K562 (cell line): ENCODE measurements around the gene SYNE1. TPM values are rescaled to one million over a fixed set of nuclear protein-coding genes. Genes with fewer than 3 reads are reported as not detected.

Experiments
- ATAC-seq: fragments of 200-7000 bp; cut with Tn5 transposase; 3 replicates; pipeline ENCODE4 v1.9.1; 2020; ENCODE audit warnings: moderate library complexity
- BruUV-seq: library from RNA; stranded (reverse); fragments of 400-500 nt; replicated peaks from 2 replicates; lab custom pipeline; 2021; lab: Mats Ljungman, UMichigan
- CTCF ChIA-PET: fragments of 300-600 bp; formaldehyde crosslinking; extraction: SDS; loops from one replicate; lab custom pipeline; 2021; ENCODE audit warnings: low intra/inter-chr PET ratio; lab: Yijun Ruan, JAX
- POLR2A ChIA-PET: fragments of 300-600, 350-650 bp; sonication (Branson Sonifier 250); formaldehyde crosslinking; extraction: SDS; loops from one replicate; lab custom pipeline; 2021; ENCODE audit warnings: antibody characterized with exemption, inconsistent platforms; lab: Yijun Ruan, JAX
- DNase-seq, 4 experiments: peaks; one replicate each; pipeline versions ENCODE4 v3.0.0 to v3.0.0-alpha.2; 2011 to 2018; ENCODE audit warnings: low spot score in 3 of 4, mixed read lengths in 3 of 4; ENCODE audit errors: extremely low read depth in 1 of 4
- FAIRE-seq: peaks from 2 replicates; lab custom pipeline; 2011; peaks lifted over from hg19 to GRCh38; lab: Jason Lieb, UNC
- H2AFZ ChIP-seq: 2 replicates; pipeline ENCODE4 v1.6.0; 2011; ENCODE audit warnings: low read depth, low read length, control low read depth, inconsistent platforms
- H3K27ac ChIP-seq: fragments of 200-600 bp; 3 replicates; pipeline ENCODE4 v1.8.0; 2011; ENCODE audit warnings: low read depth, mild to moderate bottlenecking, control low read depth, inconsistent platforms, low read length, moderate library complexity, mixed read lengths; ENCODE audit errors: extremely low read depth
- H3K27me3 ChIP-seq, 2 experiments: fragments of 300-600 bp in 1 of 2; 2 replicates in 1 of 2; 3 replicates in 1 of 2; pipeline versions ENCODE4 v1.6.0 to v1.8.0; 2011; ENCODE audit warnings: inconsistent platforms in 2 of 2, low read length in 2 of 2, mild to moderate bottlenecking in 1 of 2, mixed read lengths in 1 of 2, moderate library complexity in 1 of 2; ENCODE audit not compliant: control insufficient read depth in 2 of 2, insufficient read depth in 2 of 2
- H3K36me3 ChIP-seq: fragments of 300-600 bp; 3 replicates; pipeline ENCODE4 v1.8.0; 2011; ENCODE audit warnings: mild to moderate bottlenecking, low read length, inconsistent platforms; ENCODE audit not compliant: control insufficient read depth, insufficient read depth
- H3K4me1 ChIP-seq, 2 experiments: fragments of 200-600 bp in 1 of 2; replicated peaks in 1 of 2; 2 replicates in 1 of 2; 3 replicates in 1 of 2; pipeline versions ENCODE4 v1.5.1 to v1.8.0; 2011; ENCODE audit warnings: inconsistent platforms in 2 of 2, low read length in 2 of 2, mild to moderate bottlenecking in 1 of 2, mixed read lengths in 1 of 2, moderate library complexity in 1 of 2; ENCODE audit not compliant: control insufficient read depth in 2 of 2, insufficient read depth in 2 of 2
- H3K4me2 ChIP-seq: 2 replicates; pipeline ENCODE4 v1.6.1; 2011; ENCODE audit warnings: low read length, control low read depth, inconsistent platforms, mixed read lengths; ENCODE audit not compliant: insufficient read depth
- H3K4me3 ChIP-seq: fragments of 200-600 bp; sonication (generic), shearing (Covaris generic); 2 replicates; pipeline ENCODE4 v1.5.1; 2016; ENCODE audit warnings: control low read depth, inconsistent platforms
- H3K79me2 ChIP-seq: fragments of 200-600 bp; 3 replicates; pipeline ENCODE4 v1.8.0; 2011; ENCODE audit warnings: low read length, inconsistent platforms; ENCODE audit not compliant: control insufficient read depth, insufficient read depth
- H3K9ac ChIP-seq, 2 experiments: 2 replicates each; pipeline versions ENCODE4 v1.6.0 to v1.6.1; 2011; ENCODE audit warnings: low read depth in 2 of 2, low read length in 2 of 2, control low read depth in 1 of 2, inconsistent platforms in 1 of 2, mild to moderate bottlenecking in 1 of 2, mixed read lengths in 1 of 2; ENCODE audit not compliant: insufficient read depth in 1 of 2
- H3K9me1 ChIP-seq: one replicate; pipeline ENCODE4 v1.6.0; 2011; ENCODE audit warnings: inconsistent platforms, mild to moderate bottlenecking, low read length, moderate library complexity; ENCODE audit not compliant: control insufficient read depth, insufficient read depth
- H3K9me3 ChIP-seq: replicated peaks from 2 replicates; pipeline ENCODE4 v1.5.1; 2011; ENCODE audit warnings: low read depth, low read length, inconsistent platforms; ENCODE audit not compliant: control insufficient read depth, insufficient read depth
- H4K20me1 ChIP-seq: replicated peaks from 2 replicates; pipeline ENCODE4 v1.6.1; 2011; ENCODE audit warnings: low read length, inconsistent platforms, mixed read lengths; ENCODE audit not compliant: control insufficient read depth, insufficient read depth
- ARHGAP35 ChIP-seq: fragments of 450-650 bp; IDR thresholded peaks from 2 replicates; pipeline ENCODE4 v1.6.1; 2018; ENCODE audit not compliant: partially characterized antibody
- E2F3 ChIP-seq: fragments of 250-450 bp; sonication (Bioruptor Pico); IDR thresholded peaks from 2 replicates; pipeline ENCODE4 v1.4.0; 2020; ENCODE audit warnings: mild to moderate bottlenecking
- HMG20A ChIP-seq: fragments of 450-650 bp; formaldehyde crosslinking; conservative IDR thresholded peaks from 2 replicates; pipeline ENCODE4 v1.4.0; 2020; ENCODE audit warnings: mild to moderate bottlenecking, mixed read lengths
- MEF2D ChIP-seq: conservative IDR thresholded peaks from 2 replicates; pipeline ENCODE4 v1.6.1; 2016; ENCODE audit warnings: low read depth, missing genetic modification characterization, missing compliant biosample characterization
- NCOA4 ChIP-seq: fragments of 450-650 bp; IDR thresholded peaks from 2 replicates; pipeline ENCODE4 v1.6.1; 2018; ENCODE audit warnings: mild to moderate bottlenecking; ENCODE audit not compliant: partially characterized antibody
- SIX5 ChIP-seq, 2 experiments: IDR thresholded peaks; 2 replicates each; pipeline ENCODE4 v1.6.1; 2011; ENCODE audit warnings: low read length in 2 of 2, borderline replicate concordance in 1 of 2, low read depth in 1 of 2, mild to moderate bottlenecking in 1 of 2, moderate library complexity in 1 of 2; ENCODE audit not compliant: insufficient read depth in 1 of 2
- SNIP1 ChIP-seq: fragments of 450-650 bp; IDR thresholded peaks from 2 replicates; pipeline ENCODE4 v1.7.1; 2017; ENCODE audit warnings: low read depth, mild to moderate bottlenecking
- ZNF699 ChIP-seq: fragments of 250-450 bp; sonication (Bioruptor Pico); IDR thresholded peaks from 2 replicates; pipeline ENCODE4 v1.8.0; 2021; ENCODE audit warnings: mild to moderate bottlenecking, moderate library complexity; ENCODE audit not compliant: insufficient replicate concordance
- WGBS: fragments of 100-300 bp; shearing (Covaris generic); methylation state at CpG from one replicate; pipeline ENCODE4 v1.1.6; 2016; ENCODE audit warnings: low coverage, mixed read lengths; ENCODE audit not compliant: insufficient coverage; ENCODE audit errors: missing lambda C conversion rate; 5-methylcytosine and 5-hydroxymethylcytosine counted together
- in situ Hi-C: fragments of 300-500 bp; cut with MboI; formaldehyde crosslinking; loops from 4 replicates; pipeline ENCODE4 v1.15.0; 2018; ENCODE audit warnings: inconsistent platforms, mixed read lengths
- intact Hi-C: fragments of 100-400 bp; cut with micrococcal nuclease; formaldehyde crosslinking; loops from 2 replicates; pipeline ENCODE4 v1.14.2; 2022
- polyA plus RNA-seq, 8 experiments: library from polyadenylated mRNA; depleted of rRNA in 4 of 8; stranded (reverse) in 5 of 8; unstranded in 3 of 8; fragments of >200 nt; fragmentation: Nextera tagmentation in 2 of 8; fragmentation: Illumina TruSeq in 1 of 8; extraction: Ambion mirVana in 2 of 8; extraction: Trizol in 1 of 8; gene quantifications; 2 replicates each; pipeline versions ENCODE4 v1.2.1 to v1.2.3, GENCODE V29; 2011 to 2014; ENCODE audit warnings: inconsistent platforms in 1 of 8, missing spikeins in 1 of 8
- total RNA-seq, 7 experiments: library from RNA; depleted of rRNA in 6 of 7; stranded (reverse); fragments of >200 nt in 6 of 7; fragmentation: Illumina TruSeq in 2 of 7; extraction: Trizol in 2 of 7; gene quantifications; 2 replicates each; pipeline versions ENCODE4 v1.2.1 to v1.2.3, GENCODE V29; 2011 to 2021; ENCODE audit warnings: low replicate concordance in 1 of 7
- TF ChIP-seq, protein P1 (sequence below): fragments of 250-450 bp; sonication (Bioruptor Pico); IDR thresholded peaks from 2 replicates; pipeline ENCODE4 v1.4.0; 2020; ENCODE audit warnings: mild to moderate bottlenecking
- TF ChIP-seq, protein P2 (sequence below): sonication (generic); formaldehyde crosslinking; IDR thresholded peaks from 2 replicates; pipeline ENCODE4 v1.8.0; 2022; ENCODE audit warnings: mild to moderate bottlenecking, missing genetic modification reagents

SYNE1 gene
- total and polyA plus RNA-seq, 9 of the 15 experiments (the other 6 are each of a cell fraction or from before 2014, with no cell fraction given) = under 0.01 to 0.42 (median 0.08) TPM; not detected in 1

DNA sequence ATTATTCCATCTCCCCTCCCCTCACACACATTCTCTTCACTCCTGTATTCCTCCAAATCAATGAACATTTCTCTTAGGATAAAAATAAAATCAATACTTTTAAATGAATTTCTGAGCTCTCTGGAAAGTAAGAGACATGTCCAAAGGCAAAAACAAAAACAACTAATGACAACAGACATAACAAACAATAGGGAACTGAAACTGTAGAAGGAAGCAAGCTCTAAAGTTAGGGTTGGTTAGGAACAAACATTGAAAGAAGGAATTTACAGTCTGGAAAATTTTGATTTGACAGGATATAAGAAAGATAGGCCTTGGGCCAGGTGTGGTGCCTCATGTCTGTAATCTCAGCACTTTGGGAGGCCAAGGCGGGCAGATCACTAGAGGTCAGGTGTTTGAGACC is 43.0 kb upstream of the SYNE1 start:
- intact Hi-C loops = no loop called here
- ATAC-seq = no peak

More for the DNA sequence above, 43.0 kb upstream of the SYNE1 start:
- Histone ChIP-seq H3K36me3 (no peaks in the 10 kb centered on the region), H3K27ac (no peak overlapping the region), H3K27me3 (no peaks in the 10 kb centered on the region), H3K4me1 (no peaks in the 10 kb centered on the region), H3K4me2 (no peak overlapping the region), H2AFZ (no peak overlapping the region), H3K9me3 (no peaks in the 10 kb centered on the region), H3K9ac (no peak overlapping the region), H3K9me1 (no peaks in the 10 kb centered on the region)
- CTCF ChIA-PET = no interaction called here
- no peak for FAIRE-seq
- POLR2A ChIA-PET = no interaction called here
- DNase-seq = no peak
- no peak for TF ChIP-seq ZNF699 (CRISPR knock-in tag)
- TF ChIP-seq E2F3 (CRISPR knock-in tag) = no peak
- TF ChIP-seq MEF2D (tag) = no peak
- no peak for TF ChIP-seq HMG20A (CRISPR knock-in tag)
- TF ChIP-seq NCOA4 = no peak
- no peak for TF ChIP-seq ARHGAP35
- no peak for TF ChIP-seq SIX5 (IDR thresholded peaks at IDR 0.05; ENCODE audit: borderline replicate concordance in 1 of 2, insufficient read depth in 1 of 2, low read depth in 1 of 2, low read length in 2 of 2)
- TF ChIP-seq, protein P1, sequence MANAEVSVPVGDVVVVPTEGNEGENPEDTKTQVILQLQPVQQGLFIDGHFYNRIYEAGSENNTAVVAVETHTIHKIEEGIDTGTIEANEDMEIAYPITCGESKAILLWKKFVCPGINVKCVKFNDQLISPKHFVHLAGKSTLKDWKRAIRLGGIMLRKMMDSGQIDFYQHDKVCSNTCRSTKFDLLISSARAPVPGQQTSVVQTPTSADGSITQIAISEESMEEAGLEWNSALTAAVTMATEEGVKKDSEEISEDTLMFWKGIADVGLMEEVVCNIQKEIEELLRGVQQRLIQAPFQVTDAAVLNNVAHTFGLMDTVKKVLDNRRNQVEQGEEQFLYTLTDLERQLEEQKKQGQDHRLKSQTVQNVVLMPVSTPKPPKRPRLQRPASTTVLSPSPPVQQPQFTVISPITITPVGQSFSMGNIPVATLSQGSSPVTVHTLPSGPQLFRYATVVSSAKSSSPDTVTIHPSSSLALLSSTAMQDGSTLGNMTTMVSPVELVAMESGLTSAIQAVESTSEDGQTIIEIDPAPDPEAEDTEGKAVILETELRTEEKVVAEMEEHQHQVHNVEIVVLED (CRISPR knock-in tag) = no peak
- no peak for TF ChIP-seq SNIP1
- TF ChIP-seq, protein P2, sequence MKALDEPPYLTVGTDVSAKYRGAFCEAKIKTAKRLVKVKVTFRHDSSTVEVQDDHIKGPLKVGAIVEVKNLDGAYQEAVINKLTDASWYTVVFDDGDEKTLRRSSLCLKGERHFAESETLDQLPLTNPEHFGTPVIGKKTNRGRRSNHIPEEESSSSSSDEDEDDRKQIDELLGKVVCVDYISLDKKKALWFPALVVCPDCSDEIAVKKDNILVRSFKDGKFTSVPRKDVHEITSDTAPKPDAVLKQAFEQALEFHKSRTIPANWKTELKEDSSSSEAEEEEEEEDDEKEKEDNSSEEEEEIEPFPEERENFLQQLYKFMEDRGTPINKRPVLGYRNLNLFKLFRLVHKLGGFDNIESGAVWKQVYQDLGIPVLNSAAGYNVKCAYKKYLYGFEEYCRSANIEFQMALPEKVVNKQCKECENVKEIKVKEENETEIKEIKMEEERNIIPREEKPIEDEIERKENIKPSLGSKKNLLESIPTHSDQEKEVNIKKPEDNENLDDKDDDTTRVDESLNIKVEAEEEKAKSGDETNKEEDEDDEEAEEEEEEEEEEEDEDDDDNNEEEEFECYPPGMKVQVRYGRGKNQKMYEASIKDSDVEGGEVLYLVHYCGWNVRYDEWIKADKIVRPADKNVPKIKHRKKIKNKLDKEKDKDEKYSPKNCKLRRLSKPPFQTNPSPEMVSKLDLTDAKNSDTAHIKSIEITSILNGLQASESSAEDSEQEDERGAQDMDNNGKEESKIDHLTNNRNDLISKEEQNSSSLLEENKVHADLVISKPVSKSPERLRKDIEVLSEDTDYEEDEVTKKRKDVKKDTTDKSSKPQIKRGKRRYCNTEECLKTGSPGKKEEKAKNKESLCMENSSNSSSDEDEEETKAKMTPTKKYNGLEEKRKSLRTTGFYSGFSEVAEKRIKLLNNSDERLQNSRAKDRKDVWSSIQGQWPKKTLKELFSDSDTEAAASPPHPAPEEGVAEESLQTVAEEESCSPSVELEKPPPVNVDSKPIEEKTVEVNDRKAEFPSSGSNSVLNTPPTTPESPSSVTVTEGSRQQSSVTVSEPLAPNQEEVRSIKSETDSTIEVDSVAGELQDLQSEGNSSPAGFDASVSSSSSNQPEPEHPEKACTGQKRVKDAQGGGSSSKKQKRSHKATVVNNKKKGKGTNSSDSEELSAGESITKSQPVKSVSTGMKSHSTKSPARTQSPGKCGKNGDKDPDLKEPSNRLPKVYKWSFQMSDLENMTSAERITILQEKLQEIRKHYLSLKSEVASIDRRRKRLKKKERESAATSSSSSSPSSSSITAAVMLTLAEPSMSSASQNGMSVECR (CRISPR knock-in tag) = no peak
- TF ChIP-seq, all 486 proteins: peak for 0
- BruUV-seq = no TSS peak
- H3K79me2 ChIP-seq = no peaks in the 10 kb centered on the region
- no peaks in the 10 kb centered on the region for H4K20me1 ChIP-seq
- in situ Hi-C loops = no loop called here
- no peak overlapping the region for H3K4me3 ChIP-seq
- 0% methylated on average over 1 of the region's 1 CpG for WGBS
